ENCODE data around the gene PSMC6.

Gene PSMC6

GRCh38 chr14:52683985-52684520 is 22.9 kb upstream of the PSMC6 start:
- no peak overlapping the region for H3K4me3 ChIP-seq (ENCODE audit: low read depth, low read length)
- TF ChIP-seq CTCF (IDR thresholded peaks at IDR 0.05; ENCODE audit: borderline replicate concordance, insufficient read depth, low read depth, low read length) = no peak

- H3K4me3 ChIP-seq (ENCODE audit: low read depth, low read length) = no peak overlapping the region
- no peak for TF ChIP-seq CTCF (IDR thresholded peaks at IDR 0.05; ENCODE audit: borderline replicate concordance, insufficient read depth, low read depth, low read length)
These were observed 20.8 kb upstream of the PSMC6 start for GRCh38 chr14:52686176-52686575.

- H3K4me3 ChIP-seq (ENCODE audit: low read depth, low read length) = no peak overlapping the region
- no peak for TF ChIP-seq CTCF (IDR thresholded peaks at IDR 0.05; ENCODE audit: borderline replicate concordance, insufficient read depth, low read depth, low read length)
These were observed 15.8 kb upstream of the PSMC6 start for GRCh38 chr14:52690983-52691760.

- TF ChIP-seq CTCF (IDR thresholded peaks at IDR 0.05; ENCODE audit: borderline replicate concordance, insufficient read depth, low read depth, low read length) = no peak
- no peak overlapping the region for H3K4me3 ChIP-seq (ENCODE audit: low read depth, low read length)
These were observed 14.6 kb upstream of the PSMC6 start for GRCh38 chr14:52692248-52692962.

- H3K4me3 ChIP-seq (ENCODE audit: low read depth, low read length) = no peak overlapping the region
- TF ChIP-seq CTCF (IDR thresholded peaks at IDR 0.05; ENCODE audit: borderline replicate concordance, insufficient read depth, low read depth, low read length) = no peak
These were observed 14.0 kb upstream of the PSMC6 start for GRCh38 chr14:52693036-52693435.

GRCh38 chr14:52693532-52693931 is 13.5 kb upstream of the PSMC6 start:
- H3K4me3 ChIP-seq (ENCODE audit: low read depth, low read length) = no peak overlapping the region
- TF ChIP-seq CTCF (IDR thresholded peaks at IDR 0.05; ENCODE audit: borderline replicate concordance, insufficient read depth, low read depth, low read length) = no peak
